ENCODE data around the gene SPATA20.

SPATA20 gene

GRCh38 chr17:50535407-50535806 lies 11.6 kb upstream of the SPATA20 start:
- Histone ChIP-seq H3K4me2 (ENCODE audit: insufficient read depth, low read length) (no peak overlapping the region), H3K27me3 (ENCODE audit: insufficient read depth, low read length, poor library complexity) (peaks cover 41% of the 10 kb centered on the region), H3K4me1 (ENCODE audit: insufficient read depth, low read length) (no peaks in the 10 kb centered on the region), H3K4me3 (ENCODE audit: low read depth in 1 of 2, low read length in 2 of 2) (no peak overlapping the region), H3K79me2 (ENCODE audit: insufficient read depth, low read length) (no peaks in the 10 kb centered on the region), H3K9ac (ENCODE audit: low read depth, low read length) (no peak overlapping the region), H2AFZ (ENCODE audit: low read depth, low read length) (no peak overlapping the region), H3K27ac (ENCODE audit: low read length) (no peak overlapping the region), H3K36me3 (ENCODE audit: insufficient read depth, low read length) (no peaks in the 10 kb centered on the region), H3K9me3 (ENCODE audit: insufficient read depth, low read length, severe bottlenecking) (no peaks in the 10 kb centered on the region), H4K20me1 (ENCODE audit: insufficient read depth, low read length) (0 out of 2 replicates have a peak, but pooled peaks cover 2% of the 10 kb centered on the region)
- ATAC-seq (ENCODE audit: insufficient read depth, low read depth) = no peak
- TF ChIP-seq CTCF (IDR thresholded peaks at IDR 0.05; ENCODE audit: borderline replicate concordance, extremely low read depth, low read length, poor library complexity, severe bottlenecking) (no peak), EZH2 (IDR thresholded peaks at IDR 0.05; ENCODE audit: borderline replicate concordance, low read depth, low read length, severe bottlenecking) (no peak)
- DNase-seq = no peak

- Histone ChIP-seq H3K36me3 (ENCODE audit: insufficient read depth, low read length) (no peaks in the 10 kb centered on the region), H3K27ac (ENCODE audit: low read length) (no peak overlapping the region), H3K4me1 (ENCODE audit: insufficient read depth, low read length) (peaks cover 10% of the 10 kb centered on the region), H3K9ac (ENCODE audit: low read depth, low read length) (no peak overlapping the region), H3K27me3 (ENCODE audit: insufficient read depth, low read length, poor library complexity) (peaks cover 29% of the 10 kb centered on the region), H2AFZ (ENCODE audit: low read depth, low read length) (no peak overlapping the region), H3K79me2 (ENCODE audit: insufficient read depth, low read length) (no peaks in the 10 kb centered on the region), H3K4me2 (ENCODE audit: insufficient read depth, low read length) (no peak overlapping the region), H3K4me3 (ENCODE audit: low read depth in 1 of 2, low read length in 2 of 2) (no peak overlapping the region), H4K20me1 (ENCODE audit: insufficient read depth, low read length) (0 out of 2 replicates have a peak, but pooled peaks cover 2% of the 10 kb centered on the region), H3K9me3 (ENCODE audit: insufficient read depth, low read length, severe bottlenecking) (no peaks in the 10 kb centered on the region)
- ATAC-seq (ENCODE audit: insufficient read depth, low read depth) = no peak
- DNase-seq = no peak
- no peak for TF ChIP-seq CTCF (IDR thresholded peaks at IDR 0.05; ENCODE audit: borderline replicate concordance, extremely low read depth, low read length, poor library complexity, severe bottlenecking)
- no peak for TF ChIP-seq EZH2 (IDR thresholded peaks at IDR 0.05; ENCODE audit: borderline replicate concordance, low read depth, low read length, severe bottlenecking)
Measured at GRCh38 chr17:50536683-50537646, 10.0 kb upstream of the SPATA20 start.

GRCh38 chr17:50537721-50538548 lies 9.0 kb upstream of the SPATA20 start:
- Histone ChIP-seq H3K4me3 (ENCODE audit: low read depth in 1 of 2, low read length in 2 of 2) (no peak overlapping the region), H3K36me3 (ENCODE audit: insufficient read depth, low read length) (no peaks in the 10 kb centered on the region), H3K9me3 (ENCODE audit: insufficient read depth, low read length, severe bottlenecking) (no peaks in the 10 kb centered on the region), H3K27ac (ENCODE audit: low read length) (no peak overlapping the region), H3K4me1 (ENCODE audit: insufficient read depth, low read length) (peaks cover 19% of the 10 kb centered on the region), H3K27me3 (ENCODE audit: insufficient read depth, low read length, poor library complexity) (peaks cover 19% of the 10 kb centered on the region), H3K4me2 (ENCODE audit: insufficient read depth, low read length) (no peak overlapping the region), H2AFZ (ENCODE audit: low read depth, low read length) (no peak overlapping the region), H4K20me1 (ENCODE audit: insufficient read depth, low read length) (0 out of 2 replicates have a peak, but pooled peaks cover 2% of the 10 kb centered on the region), H3K9ac (ENCODE audit: low read depth, low read length) (no peak overlapping the region), H3K79me2 (ENCODE audit: insufficient read depth, low read length) (no peaks in the 10 kb centered on the region)
- no peak for ATAC-seq (ENCODE audit: insufficient read depth, low read depth)
- no peak for TF ChIP-seq EZH2 (IDR thresholded peaks at IDR 0.05; ENCODE audit: borderline replicate concordance, low read depth, low read length, severe bottlenecking)
- TF ChIP-seq CTCF (IDR thresholded peaks at IDR 0.05; ENCODE audit: borderline replicate concordance, extremely low read depth, low read length, poor library complexity, severe bottlenecking) = no peak
- no peak for DNase-seq
